ENCODE data around the gene ATP8B3. TPM values are rescaled to one million over a fixed set of nuclear protein-coding genes. Genes with fewer than 3 reads are reported as not detected.

ATP8B3 gene
- total and polyA plus RNA-seq, 9 of the 15 experiments (the other 6 are each of a cell fraction or from before 2014, with no cell fraction given): 1.2 to 12.3 (median 3.8) TPM

DNA sequence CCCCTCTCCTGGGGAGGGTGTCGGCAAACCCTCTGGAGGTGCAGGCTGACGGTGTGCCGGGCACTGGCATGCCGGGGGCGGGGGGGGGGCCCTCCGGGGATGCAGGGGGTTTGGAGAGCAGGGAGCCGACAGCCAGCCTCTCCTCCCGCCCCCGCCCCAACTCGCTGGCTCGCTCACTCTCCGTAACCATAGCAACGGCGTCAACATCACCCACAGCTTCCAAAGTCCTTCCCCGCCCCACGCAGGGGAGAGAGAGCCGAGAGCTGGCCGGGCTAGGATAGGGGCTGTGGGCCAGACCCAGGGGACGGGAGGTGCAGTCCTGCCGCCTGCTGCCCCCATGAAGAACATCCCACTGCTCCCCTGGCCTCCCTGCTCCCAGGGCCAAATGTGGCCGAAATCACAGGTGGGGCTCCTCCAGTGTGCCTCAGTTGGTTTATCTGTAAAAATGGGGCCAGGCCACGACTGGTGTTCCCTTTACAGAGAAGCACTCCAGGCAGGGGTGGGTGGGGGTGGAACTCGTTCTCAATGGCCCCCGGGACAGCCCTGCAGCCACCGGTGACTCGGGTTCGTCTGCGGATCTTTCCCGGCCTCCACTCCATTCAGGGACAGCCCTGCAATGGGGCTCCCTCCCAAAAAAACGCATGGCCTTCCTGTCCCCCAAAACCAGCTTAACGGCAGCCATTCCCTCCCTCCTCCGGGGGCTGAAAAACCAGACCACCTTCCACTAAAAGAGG lies 48.1 kb upstream of the ATP8B3 start (continued):
- TF ChIP-seq, protein P1, sequence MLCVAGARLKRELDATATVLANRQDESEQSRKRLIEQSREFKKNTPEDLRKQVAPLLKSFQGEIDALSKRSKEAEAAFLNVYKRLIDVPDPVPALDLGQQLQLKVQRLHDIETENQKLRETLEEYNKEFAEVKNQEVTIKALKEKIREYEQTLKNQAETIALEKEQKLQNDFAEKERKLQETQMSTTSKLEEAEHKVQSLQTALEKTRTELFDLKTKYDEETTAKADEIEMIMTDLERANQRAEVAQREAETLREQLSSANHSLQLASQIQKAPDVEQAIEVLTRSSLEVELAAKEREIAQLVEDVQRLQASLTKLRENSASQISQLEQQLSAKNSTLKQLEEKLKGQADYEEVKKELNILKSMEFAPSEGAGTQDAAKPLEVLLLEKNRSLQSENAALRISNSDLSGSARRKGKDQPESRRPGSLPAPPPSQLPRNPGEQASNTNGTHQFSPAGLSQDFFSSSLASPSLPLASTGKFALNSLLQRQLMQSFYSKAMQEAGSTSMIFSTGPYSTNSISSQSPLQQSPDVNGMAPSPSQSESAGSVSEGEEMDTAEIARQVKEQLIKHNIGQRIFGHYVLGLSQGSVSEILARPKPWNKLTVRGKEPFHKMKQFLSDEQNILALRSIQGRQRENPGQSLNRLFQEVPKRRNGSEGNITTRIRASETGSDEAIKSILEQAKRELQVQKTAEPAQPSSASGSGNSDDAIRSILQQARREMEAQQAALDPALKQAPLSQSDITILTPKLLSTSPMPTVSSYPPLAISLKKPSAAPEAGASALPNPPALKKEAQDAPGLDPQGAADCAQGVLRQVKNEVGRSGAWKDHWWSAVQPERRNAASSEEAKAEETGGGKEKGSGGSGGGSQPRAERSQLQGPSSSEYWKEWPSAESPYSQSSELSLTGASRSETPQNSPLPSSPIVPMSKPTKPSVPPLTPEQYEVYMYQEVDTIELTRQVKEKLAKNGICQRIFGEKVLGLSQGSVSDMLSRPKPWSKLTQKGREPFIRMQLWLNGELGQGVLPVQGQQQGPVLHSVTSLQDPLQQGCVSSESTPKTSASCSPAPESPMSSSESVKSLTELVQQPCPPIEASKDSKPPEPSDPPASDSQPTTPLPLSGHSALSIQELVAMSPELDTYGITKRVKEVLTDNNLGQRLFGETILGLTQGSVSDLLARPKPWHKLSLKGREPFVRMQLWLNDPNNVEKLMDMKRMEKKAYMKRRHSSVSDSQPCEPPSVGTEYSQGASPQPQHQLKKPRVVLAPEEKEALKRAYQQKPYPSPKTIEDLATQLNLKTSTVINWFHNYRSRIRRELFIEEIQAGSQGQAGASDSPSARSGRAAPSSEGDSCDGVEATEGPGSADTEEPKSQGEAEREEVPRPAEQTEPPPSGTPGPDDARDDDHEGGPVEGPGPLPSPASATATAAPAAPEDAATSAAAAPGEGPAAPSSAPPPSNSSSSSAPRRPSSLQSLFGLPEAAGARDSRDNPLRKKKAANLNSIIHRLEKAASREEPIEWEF (CRISPR knock-in tag; IDR thresholded peaks at IDR 0.05): no peak
- TF ChIP-seq, protein P2, sequence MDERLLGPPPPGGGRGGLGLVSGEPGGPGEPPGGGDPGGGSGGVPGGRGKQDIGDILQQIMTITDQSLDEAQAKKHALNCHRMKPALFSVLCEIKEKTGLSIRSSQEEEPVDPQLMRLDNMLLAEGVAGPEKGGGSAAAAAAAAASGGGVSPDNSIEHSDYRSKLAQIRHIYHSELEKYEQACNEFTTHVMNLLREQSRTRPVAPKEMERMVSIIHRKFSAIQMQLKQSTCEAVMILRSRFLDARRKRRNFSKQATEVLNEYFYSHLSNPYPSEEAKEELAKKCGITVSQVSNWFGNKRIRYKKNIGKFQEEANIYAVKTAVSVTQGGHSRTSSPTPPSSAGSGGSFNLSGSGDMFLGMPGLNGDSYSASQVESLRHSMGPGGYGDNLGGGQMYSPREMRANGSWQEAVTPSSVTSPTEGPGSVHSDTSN (CRISPR knock-in tag; IDR thresholded peaks at IDR 0.05; ENCODE audit: low read depth): no peak
- TF ChIP-seq, protein P2 (tag; conservative IDR thresholded peaks at IDR 0.05; ENCODE audit: low read depth): no peak
- no peak for TF ChIP-seq NFYB (IDR thresholded peaks at IDR 0.05; ENCODE audit: extremely low read depth, insufficient read length)
- no peak for TF ChIP-seq YY1 (IDR thresholded peaks at IDR 0.05; ENCODE audit: borderline replicate concordance in 1 of 3, control insufficient read depth in 1 of 3, extremely low read depth in 1 of 3, insufficient read depth in 3 of 3, insufficient read length in 1 of 3, insufficient replicate concordance in 2 of 3, low read depth in 1 of 3, low read length in 2 of 3)
- TF ChIP-seq IFI16 (CRISPR knock-in tag; IDR thresholded peaks at IDR 0.05): no peak
- no peak for TF ChIP-seq SRSF9 (IDR thresholded peaks at IDR 0.05; ENCODE audit: borderline replicate concordance, low read depth, low read length)
- TF ChIP-seq NR2C1 (IDR thresholded peaks at IDR 0.05): no peak
- no peak for TF ChIP-seq NR2C1 (tag; IDR thresholded peaks at IDR 0.05)
- TF ChIP-seq, protein P3, sequence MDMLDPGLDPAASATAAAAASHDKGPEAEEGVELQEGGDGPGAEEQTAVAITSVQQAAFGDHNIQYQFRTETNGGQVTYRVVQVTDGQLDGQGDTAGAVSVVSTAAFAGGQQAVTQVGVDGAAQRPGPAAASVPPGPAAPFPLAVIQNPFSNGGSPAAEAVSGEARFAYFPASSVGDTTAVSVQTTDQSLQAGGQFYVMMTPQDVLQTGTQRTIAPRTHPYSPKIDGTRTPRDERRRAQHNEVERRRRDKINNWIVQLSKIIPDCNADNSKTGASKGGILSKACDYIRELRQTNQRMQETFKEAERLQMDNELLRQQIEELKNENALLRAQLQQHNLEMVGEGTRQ (CRISPR knock-in tag; IDR thresholded peaks at IDR 0.05): no peak
- TF ChIP-seq SREBF2 (CRISPR knock-in tag; IDR thresholded peaks at IDR 0.05): no peak
- no peak for TF ChIP-seq ZNF124 (CRISPR knock-in tag; IDR thresholded peaks at IDR 0.05)
- TF ChIP-seq CBFA2T2 (conservative IDR thresholded peaks at IDR 0.05): 0 out of 2 replicates have a peak, but pooled peaks have one; percentile 1
- TF ChIP-seq GATAD2B (IDR thresholded peaks at IDR 0.05; ENCODE audit: borderline replicate concordance): no peak
- TF ChIP-seq MTA1 (IDR thresholded peaks at IDR 0.05; ENCODE audit: borderline replicate concordance): 0 out of 2 replicates have a peak, but pooled peaks have one; percentile 36
- TF ChIP-seq ZNF699 (CRISPR knock-in tag; IDR thresholded peaks at IDR 0.05; ENCODE audit: insufficient replicate concordance): no peak
- TF ChIP-seq, protein P4, sequence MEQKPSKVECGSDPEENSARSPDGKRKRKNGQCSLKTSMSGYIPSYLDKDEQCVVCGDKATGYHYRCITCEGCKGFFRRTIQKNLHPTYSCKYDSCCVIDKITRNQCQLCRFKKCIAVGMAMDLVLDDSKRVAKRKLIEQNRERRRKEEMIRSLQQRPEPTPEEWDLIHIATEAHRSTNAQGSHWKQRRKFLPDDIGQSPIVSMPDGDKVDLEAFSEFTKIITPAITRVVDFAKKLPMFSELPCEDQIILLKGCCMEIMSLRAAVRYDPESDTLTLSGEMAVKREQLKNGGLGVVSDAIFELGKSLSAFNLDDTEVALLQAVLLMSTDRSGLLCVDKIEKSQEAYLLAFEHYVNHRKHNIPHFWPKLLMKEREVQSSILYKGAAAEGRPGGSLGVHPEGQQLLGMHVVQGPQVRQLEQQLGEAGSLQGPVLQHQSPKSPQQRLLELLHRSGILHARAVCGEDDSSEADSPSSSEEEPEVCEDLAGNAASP (IDR thresholded peaks at IDR 0.05): no peak
